SK-N-MC (cell line): ENCODE results near the gene VOPP1.

ENCODE experiments used
- EZH2 ChIP-seq: fragments of 200-600 bp; sonication (generic); IDR thresholded peaks from one replicate; pipeline ENCODE4 v1.6.1; 2017; ENCODE audit warnings: antibody characterized with exemption
- FOXP2 ChIP-seq: optimal IDR thresholded peaks from 2 replicates; pipeline ENCODE3; 2011; ENCODE audit warnings: mild to moderate bottlenecking, moderate library complexity; ENCODE audit not compliant: insufficient read depth; ENCODE audit errors: extremely low read length, control extremely low read depth
- POLR2AphosphoS5 ChIP-seq: IDR thresholded peaks from 2 replicates; pipeline ENCODE4 v1.6.1; 2012; ENCODE audit warnings: mild to moderate bottlenecking, low read depth, low read length, borderline replicate concordance

- no peak for TF ChIP-seq POLR2AphosphoS5
- TF ChIP-seq EZH2: no peak
- no peak for TF ChIP-seq FOXP2
Observed at GRCh38 chr7:55499591-55499990, 72.7 kb downstream of the VOPP1 start.
